OCI-LY1 (cell line): Measurements from ENCODE around the gene ABHD17C.
A peak's percentile ranks its signal among the peaks of the same experiment; 100 is the strongest.

ENCODE experiments used
- H2AFZ ChIP-seq: fragments of 200-600 bp; sonication (generic), shearing (Covaris generic); 2 replicates; pipeline ENCODE4 v1.6.0; 2014; ENCODE audit warnings: antibody characterized with exemption, mild to moderate bottlenecking, low read length
- H3F3A ChIP-seq: fragments of 200-600 bp; sonication (generic), shearing (Covaris generic); 2 replicates; pipeline ENCODE4 v1.6.0; 2014; ENCODE audit warnings: mild to moderate bottlenecking, antibody characterized with exemption, low read length, moderate library complexity; ENCODE audit not compliant: insufficient read depth
- H3K27ac ChIP-seq: fragments of 200-600 bp; sonication (generic); 2 replicates; pipeline ENCODE4 v1.5.1; 2014; ENCODE audit warnings: low read length, mixed run types, mild to moderate bottlenecking, low read depth; ENCODE audit not compliant: poor library complexity, severe bottlenecking
- H3K27me3 ChIP-seq: fragments of 200-600 bp; sonication (generic); 2 replicates; pipeline ENCODE4 v1.6.0; 2014; ENCODE audit warnings: antibody characterized with exemption, mild to moderate bottlenecking, low read length, moderate library complexity; ENCODE audit not compliant: insufficient read depth
- H3K36me3 ChIP-seq: fragments of 200-600 bp; sonication (generic); 2 replicates; pipeline ENCODE4 v1.6.1; 2014; ENCODE audit warnings: mild to moderate bottlenecking, antibody characterized with exemption, low read length, moderate library complexity, mixed read lengths; ENCODE audit not compliant: insufficient read depth
- H3K4me1 ChIP-seq: fragments of 200-600 bp; sonication (generic); 2 replicates; pipeline ENCODE4 v1.5.1; 2014; ENCODE audit warnings: mild to moderate bottlenecking, low read length, moderate library complexity; ENCODE audit not compliant: insufficient read depth, severe bottlenecking
- H3K4me2 ChIP-seq: fragments of 200-600 bp; sonication (generic), shearing (Covaris generic); 2 replicates; pipeline ENCODE4 v1.6.1; 2014; ENCODE audit warnings: low read length
- H3K4me3 ChIP-seq: fragments of 200-600 bp; sonication (generic); 2 replicates; pipeline ENCODE4 v1.5.1; 2014; ENCODE audit warnings: low read length, low read depth, mild to moderate bottlenecking, mixed read lengths; ENCODE audit not compliant: poor library complexity, severe bottlenecking
- H3K79me2 ChIP-seq: fragments of 200-600 bp; shearing (Covaris generic); 2 replicates; pipeline ENCODE4 v1.6.1; 2016; ENCODE audit warnings: mixed run types, low read length, mixed read lengths; ENCODE audit not compliant: insufficient read depth
- H3K9ac ChIP-seq: fragments of 200-600 bp; sonication (generic), shearing (Covaris generic); 2 replicates; pipeline ENCODE4 v1.6.1; 2014; ENCODE audit warnings: mild to moderate bottlenecking, low read length, mixed read lengths
- H3K9me2 ChIP-seq: fragments of 200-600 bp; sonication (generic), shearing (Covaris generic); 2 replicates; pipeline ENCODE4 v1.6.1; 2014; ENCODE audit warnings: low read depth, mild to moderate bottlenecking, low read length, mixed read lengths
- H3K9me3 ChIP-seq: fragments of 200-600 bp; shearing (Covaris generic); 2 replicates; pipeline ENCODE4 v1.6.1; 2014; ENCODE audit warnings: low read length, mixed read lengths
- H4K20me1 ChIP-seq: fragments of 200-600 bp; sonication (generic), shearing (Covaris generic); 2 replicates; pipeline ENCODE4 v1.6.0; 2016; ENCODE audit warnings: mild to moderate bottlenecking, low read length; ENCODE audit not compliant: insufficient read depth
- CTCF ChIP-seq: fragments of 200-600 bp; sonication (generic), shearing (Covaris generic); IDR thresholded peaks from 2 replicates; pipeline ENCODE4 v1.5.1; 2017; ENCODE audit warnings: mild to moderate bottlenecking, antibody characterized with exemption, low read length, moderate library complexity, mixed read lengths
- EZH2 ChIP-seq: fragments of 200-600 bp; sonication (generic), shearing (Covaris generic); IDR thresholded peaks from 2 replicates; pipeline ENCODE4 v1.8.0; 2017; ENCODE audit warnings: borderline replicate concordance, mixed run types, mild to moderate bottlenecking, antibody characterized with exemption, low read length, moderate library complexity, mixed read lengths

Gene ABHD17C

GRCh38 chr15:80778621-80778963 lies 83.5 kb downstream of the ABHD17C start:
- no peaks in the 10 kb centered on the region for H3K9me3 ChIP-seq
- no peak overlapping the region for H3K4me3 ChIP-seq
- no peaks in the 10 kb centered on the region for H3K4me1 ChIP-seq
- H3K27ac ChIP-seq: no peak overlapping the region
- H3K4me2 ChIP-seq: no peak overlapping the region
- no peaks in the 10 kb centered on the region for H3K79me2 ChIP-seq
- H3F3A ChIP-seq: no peaks in the 10 kb centered on the region
- 0 out of 2 replicates have a peak, but pooled peaks cover 4% of the 10 kb centered on the region for H3K27me3 ChIP-seq
- no peaks in the 10 kb centered on the region for H4K20me1 ChIP-seq
- no peak overlapping the region for H2AFZ ChIP-seq
- H3K36me3 ChIP-seq: no peaks in the 10 kb centered on the region
- no peak overlapping the region for H3K9ac ChIP-seq
- TF ChIP-seq EZH2 (no peak), CTCF (no peak)
- no peaks in the 10 kb centered on the region for H3K9me2 ChIP-seq

GRCh38 chr15:80778964-80779657 lies 84.0 kb downstream of the ABHD17C start, which contains the start of gene CEMIP:
CEMIP (plus strand) TSS chr15:80779370; CDS start chr15:80873880, 94,510 bp downstream.
- no peak within 1 kb of the TSS for H3K9ac ChIP-seq
- H3K79me2 ChIP-seq: no peaks in the 10 kb centered on the region
- H3K4me1 ChIP-seq: no peaks in the 10 kb centered on the region
- H3K9me2 ChIP-seq: no peaks in the 10 kb centered on the region
- no peak within 1 kb of the TSS for H3K4me3 ChIP-seq
- no peak within 1 kb of the TSS for H2AFZ ChIP-seq
- H3F3A ChIP-seq: no peaks in the 10 kb centered on the region
- 0 out of 2 replicates have a peak, but pooled peaks cover 4% of the 10 kb centered on the region for H3K27me3 ChIP-seq
- no peak within 1 kb of the TSS for H3K27ac ChIP-seq
- H3K4me2 ChIP-seq: no peak within 1 kb of the TSS
- no peaks in the 10 kb centered on the region for H3K36me3 ChIP-seq
- no peak for TF ChIP-seq EZH2
- peak; percentile 42 for TF ChIP-seq CTCF
- no peaks in the 10 kb centered on the region for H3K9me3 ChIP-seq
- no peaks in the 10 kb centered on the region for H4K20me1 ChIP-seq

- H3K27me3 ChIP-seq: 0 out of 2 replicates have a peak, but pooled peaks cover 4% of the 10 kb centered on the region
- no peaks in the 10 kb centered on the region for H3K79me2 ChIP-seq
- no peak overlapping the region for H3K9ac ChIP-seq
- H3K9me2 ChIP-seq: no peaks in the 10 kb centered on the region
- H3K4me2 ChIP-seq: no peak overlapping the region
- H3K27ac ChIP-seq: no peak overlapping the region
- no peak for TF ChIP-seq CTCF
- no peak for TF ChIP-seq EZH2
- no peak overlapping the region for H3K4me3 ChIP-seq
- no peaks in the 10 kb centered on the region for H4K20me1 ChIP-seq
- no peaks in the 10 kb centered on the region for H3F3A ChIP-seq
- no peaks in the 10 kb centered on the region for H3K9me3 ChIP-seq
- H3K4me1 ChIP-seq: no peaks in the 10 kb centered on the region
- H2AFZ ChIP-seq: no peak overlapping the region
- H3K36me3 ChIP-seq: no peaks in the 10 kb centered on the region
These were observed 84.7 kb downstream of the ABHD17C start for GRCh38 chr15:80779658-80780415.
